NB4 (cell line): ENCODE measurements around the gene CHD3.

ENCODE experiments used
- CTCF ChIP-seq: IDR thresholded peaks from one replicate; pipeline ENCODE4 v1.5.1; 2012; ENCODE audit warnings: low read depth, low read length
- MAX ChIP-seq: IDR thresholded peaks from 2 replicates; pipeline ENCODE4 v1.6.1; 2011; ENCODE audit warnings: low read depth, low read length
- POLR2A ChIP-seq: IDR thresholded peaks from 2 replicates; pipeline ENCODE4 v1.6.1; 2011; ENCODE audit warnings: mild to moderate bottlenecking; ENCODE audit not compliant: insufficient read length; ENCODE audit errors: extremely low read depth

GRCh38 chr17:7852262-7852670, 36.3 kb upstream of the CHD3 start:
- no peak for TF ChIP-seq POLR2A
- TF ChIP-seq CTCF = no peak
- no peak for TF ChIP-seq MAX
